NCI-H748 treated with DMSO at 0.1 percent for 48 hours (cell line): ENCODE results near the gene ROR1.

Source experiments
- DNase-seq: peaks from one replicate; lab custom pipeline; 2025; lab: John Stamatoyannopoulos, UW

Gene ROR1

GRCh38 chr1:64110924-64111777 is 337.3 kb downstream of the ROR1 start:
- no peak for DNase-seq

GRCh38 chr1:64111787-64112186 is 338.0 kb downstream of the ROR1 start:
- no peak for DNase-seq

- no peak for DNase-seq
These were observed 338.5 kb downstream of the ROR1 start for GRCh38 chr1:64112281-64112680.

GRCh38 chr1:64114012-64114525 is 340.3 kb downstream of the ROR1 start:
- DNase-seq: no peak

GRCh38 chr1:64116537-64116936 is 342.7 kb downstream of the ROR1 start:
- DNase-seq: no peak

GRCh38 chr1:64117492-64117891 is 343.7 kb downstream of the ROR1 start:
- no peak for DNase-seq

GRCh38 chr1:64121766-64122385 is 348.1 kb downstream of the ROR1 start:
- DNase-seq: no peak

- no peak for DNase-seq
These were observed 348.8 kb downstream of the ROR1 start for GRCh38 chr1:64122588-64122987.

GRCh38 chr1:64124704-64125440 is 351.1 kb downstream of the ROR1 start:
- DNase-seq: no peak

GRCh38 chr1:64126581-64126980 is 352.8 kb downstream of the ROR1 start:
- no peak for DNase-seq

- DNase-seq: no peak
These were observed 353.5 kb downstream of the ROR1 start for GRCh38 chr1:64127297-64127696.

GRCh38 chr1:64129701-64130100 is 355.9 kb downstream of the ROR1 start:
- DNase-seq: no peak

GRCh38 chr1:64131155-64131554 is 357.3 kb downstream of the ROR1 start:
- DNase-seq: no peak

- no peak for DNase-seq
These were observed 359.2 kb downstream of the ROR1 start for GRCh38 chr1:64133036-64133435.

- DNase-seq: no peak
These were observed 361.8 kb downstream of the ROR1 start for GRCh38 chr1:64135462-64136223.

GRCh38 chr1:64136296-64136695 is 362.5 kb downstream of the ROR1 start:
- no peak for DNase-seq

- DNase-seq: peak; percentile 38
These were observed 363.1 kb downstream of the ROR1 start for GRCh38 chr1:64136752-64137411.

- no peak for DNase-seq
These were observed 363.6 kb downstream of the ROR1 start for GRCh38 chr1:64137412-64137803.

GRCh38 chr1:64139877-64140276 is 366.1 kb downstream of the ROR1 start:
- no peak for DNase-seq

GRCh38 chr1:64140596-64140995 is 366.8 kb downstream of the ROR1 start:
- DNase-seq: no peak

GRCh38 chr1:64147045-64147724 is 373.4 kb downstream of the ROR1 start:
- DNase-seq: no peak
